Heart right ventricle (tissue), 16 donors: ENCODE data around the gene UAP1. TPM values are rescaled to one million over a fixed set of nuclear protein-coding genes. Genes with fewer than 3 reads are reported as not detected.

Experiments used
- ATAC-seq, 8 donors: fragments of 200-7000 bp; cut with Tn5 transposase; one replicate each; pipeline ENCODE4 v1.9.1; 2020; ENCODE audit warnings: mild to moderate bottlenecking in 8 of 8, moderate library complexity in 8 of 8, moderate number of reproducible peaks in 1 of 8
- DNase-seq, 2 donors: peaks; one replicate each; pipeline ENCODE4 v3.0.0-alpha.2; 2020
- H3K27ac ChIP-seq, 10 donors: fragments of 200-600 bp; sonication (generic) in 2 of 10; one replicate each; pipeline versions ENCODE4 v1.5.0 to v1.8.0; 2020 to 2022; ENCODE audit warnings: mild to moderate bottlenecking in 3 of 10
- H3K27me3 ChIP-seq, 7 donors: fragments of 200-600 bp; one replicate each; pipeline ENCODE4 v1.8.0; 2021 to 2022; ENCODE audit warnings: mild to moderate bottlenecking in 2 of 7
- H3K36me3 ChIP-seq, 9 donors: fragments of 200-600 bp; sonication (generic) in 1 of 9; one replicate each; pipeline versions ENCODE4 v1.5.0 to v1.8.0; 2020 to 2022; ENCODE audit warnings: mild to moderate bottlenecking in 2 of 9
- H3K4me1 ChIP-seq, 9 donors: fragments of 200-600 bp; sonication (generic) in 1 of 9; one replicate each; pipeline versions ENCODE4 v1.5.0 to v1.8.0; 2020 to 2022; ENCODE audit warnings: mild to moderate bottlenecking in 4 of 9
- H3K4me3 ChIP-seq, 10 donors: fragments of 200-600 bp; sonication (generic) in 2 of 10; one replicate each; pipeline versions ENCODE4 v1.5.0 to v1.8.0; 2020 to 2022; ENCODE audit warnings: mild to moderate bottlenecking in 7 of 10, moderate library complexity in 2 of 10
- H3K9me3 ChIP-seq, 11 donors: fragments of 200-600 bp in 10 of 11; sonication (generic) in 2 of 11; one replicate each; pipeline versions ENCODE4 v1.5.0 to v1.8.0; 2013 to 2022; ENCODE audit warnings: mild to moderate bottlenecking in 2 of 11, control low read depth in 1 of 11, moderate library complexity in 1 of 11
- CTCF ChIP-seq, 9 donors: fragments of 200-600 bp; sonication (generic) in 2 of 9; IDR thresholded peaks; one replicate each; pipeline versions ENCODE4 v1.5.0 to v1.8.0; 2021 to 2022; ENCODE audit warnings: antibody characterized with exemption in 9 of 9, mild to moderate bottlenecking in 5 of 9, moderate library complexity in 1 of 9
- WGBS, 2 donors: extraction: QIAGEN DNeasy Blood & Tissue Kit; methylation state at CpG; one replicate each; pipeline ENCODE4 v1.1.7; 2013; ENCODE audit warnings: inconsistent platforms in 1 of 2; 5-methylcytosine and 5-hydroxymethylcytosine counted together
- intact Hi-C, 10 donors: fragments of 100-400 bp; cut with DNase I; formaldehyde crosslinking; loops; one replicate each; pipeline versions ENCODE4 v1.11.1 to v1.14.2; 2022
- polyA plus RNA-seq, 2 donors: library from polyadenylated mRNA; stranded (reverse); fragments of 200-250 nt; gene quantifications; one replicate each; pipeline ENCODE4 v1.2.3, GENCODE V29; 2013
- total RNA-seq, 10 donors: library from RNA; stranded (reverse); fragmentation: NEBNext Ultra II Directional in 3 of 10; extraction: Animal tissue kit (Norgen Biotek cat#: 25700) in 3 of 10; gene quantifications; one replicate each; pipeline versions ENCODE4 v1.2.1 to v1.2.4, GENCODE V29; 2021 to 2023
- donor health status: Arrhythmogenic right ventricular cardiomyopathy.
- donor health status: ischemic (EF 13 %, LVEDD 7.1; RV severe dilation, severe dysfunction).
- donor health status: healthy with polysubstance abuse.
- donor health status: DM: no; HTN: yes; CAD: no.
- donor health status: DM: no; HTN: no; CAD: no.
- donor health status: ischemic (EF 25% LVEDD 6.9; RV normal size, moderate dysfunction).
- donor health status: ischemic (EF 25% LVEDD 5.7; RV mildly dilated, moderate dysfunction).
- donor health status: healthy.
- donor health status: DM: yes; HTN: yes; CAD: no.
- donor health status: Ischemic cardiomyopathy.
- donor health status: ischemic (EF 35%, LVEDD 5.7; RV mildly dilated, moderate dysfunction).
- donor health status: nonischemic (EF 11% LVEDD 7.7; RV severe dilation, severe dysfunction).
- donor health status: DM: yes; HTN: yes; CAD: no.
- donor health status: PGD.
- donor health status: ischemic (EF 29% LVEDD 5.4; RV normal size, mild dysfunction).
- donor health status: nonischemic (EF 23%, LVEDD 6.1; RV moderate dilation, normal function).

UAP1 gene
- total and polyA plus RNA-seq, 12 donors: 14.6 to 48.6 (median 20.7) TPM

- no peaks in the 10 kb centered on the region for H3K27me3 ChIP-seq
- H3K27ac ChIP-seq: peak overlapping the region in 3 of 10 donors; percentile 19 to 57 (median 22)
- intact Hi-C loops: loop anchor here in 1 of 10 donors (10.0 kb wide), 1 partner anchor 124 kb away; no protein-coding TSS in a partner anchor
- peaks cover 0 to under 1% (median 0%) of the 10 kb centered on the region in 11 donors for H3K9me3 ChIP-seq
- WGBS, 2 donors: 73 to 84% methylated on average over 2 of the region's 2 CpGs
- no peak for DNase-seq
- ATAC-seq: no peak
- TF ChIP-seq CTCF (IDR thresholded peaks at IDR 0.05): no peak
- no peak overlapping the region for H3K4me3 ChIP-seq
- peaks cover 0 to 7% (median 0%) of the 10 kb centered on the region in 9 donors for H3K4me1 ChIP-seq
- no peaks in the 10 kb centered on the region for H3K36me3 ChIP-seq
Measured at GRCh38 chr1:162549001-162549400, 12.5 kb upstream of the UAP1 start.

GRCh38 chr1:162550925-162551324, 10.6 kb upstream of the UAP1 start:
- ATAC-seq: no peak
- Histone ChIP-seq H3K4me1 (peaks cover 0 to 7% (median 0%) of the 10 kb centered on the region in 9 donors), H3K27ac (no peak overlapping the region), H3K9me3 (no peaks in the 10 kb centered on the region), H3K36me3 (no peaks in the 10 kb centered on the region), H3K4me3 (no peak overlapping the region), H3K27me3 (no peaks in the 10 kb centered on the region)
- DNase-seq: no peak
- 72 to 88% methylated on average over 1 of the region's 1 CpG for WGBS, 2 donors
- intact Hi-C loops: no loop called here
- TF ChIP-seq CTCF (IDR thresholded peaks at IDR 0.05): no peak

GRCh38 chr1:162551969-162552683, 9.4 kb upstream of the UAP1 start:
- 78 to 82% methylated on average over 7 of the region's 7 CpGs for WGBS, 2 donors
- no peak for DNase-seq
- peak overlapping the region in 8 of 10 donors; percentile 1 to 71 (median 50) for H3K27ac ChIP-seq
- no peaks in the 10 kb centered on the region for H3K36me3 ChIP-seq
- peaks cover 0 to 7% (median 0%) of the 10 kb centered on the region in 9 donors for H3K4me1 ChIP-seq
- intact Hi-C loops: no loop called here
- no peaks in the 10 kb centered on the region for H3K27me3 ChIP-seq
- no peak overlapping the region for H3K4me3 ChIP-seq
- no peak for TF ChIP-seq CTCF (IDR thresholded peaks at IDR 0.05)
- no peaks in the 10 kb centered on the region for H3K9me3 ChIP-seq
- peak in 7 of 8 donors; percentile 42 to 72 (median 58) for ATAC-seq

- Histone ChIP-seq H3K4me1 (peaks cover 0 to 7% (median 0%) of the 10 kb centered on the region in 9 donors), H3K9me3 (no peaks in the 10 kb centered on the region), H3K36me3 (no peaks in the 10 kb centered on the region), H3K27me3 (no peaks in the 10 kb centered on the region), H3K4me3 (no peak overlapping the region), H3K27ac (peak overlapping the region in 8 of 10 donors; percentile 13 to 71 (median 44))
- 90 to 95% methylated on average over 8 of the region's 8 CpGs for WGBS, 2 donors
- intact Hi-C loops: no loop called here
- DNase-seq: no peak
- no peak for TF ChIP-seq CTCF (IDR thresholded peaks at IDR 0.05)
- ATAC-seq: peak in 1 of 8 donors; percentile 35
Measured at GRCh38 chr1:162552684-162553252, 8.8 kb upstream of the UAP1 start.
